A549 (cell line): Measurements from ENCODE around the gene ACO1. TPM values are rescaled to one million over a fixed set of nuclear protein-coding genes. Genes with fewer than 3 reads are reported as not detected.

Experiments used
- ATAC-seq, 2 experiments: fragments of 200-7000 bp in 1 of 2; fragments of >200 bp in 1 of 2; cut with Nextera tagmentation in 1 of 2; cut with Tn5 transposase in 1 of 2; 3 replicates each; pipeline versions ENCODE4 v1.8.0 to v1.9.1; 2018 to 2020; ENCODE audit warnings: mild to moderate bottlenecking in 1 of 2, moderate library complexity in 1 of 2
- CTCF ChIA-PET: fragments of 300-600 bp; sonication (Branson Sonifier 250); formaldehyde crosslinking; extraction: SDS; loops from one replicate; lab custom pipeline; 2021; ENCODE audit warnings: antibody characterized with exemption, inconsistent platforms; lab: Yijun Ruan, JAX
- POLR2A ChIA-PET: fragments of 350-600 bp; formaldehyde crosslinking; extraction: SDS; loops from one replicate; lab custom pipeline; 2021; ENCODE audit warnings: antibody characterized with exemption, inconsistent platforms; lab: Yijun Ruan, JAX
- DNase-seq, 2 experiments: peaks; one replicate each; pipeline versions ENCODE4 v3.0.0 to v3.0.0-alpha.2; 2011 to 2016; ENCODE audit warnings: low read depth in 1 of 2, low spot score in 1 of 2
- FAIRE-seq: peaks from 2 replicates; lab custom pipeline; 2011; peaks lifted over from hg19 to GRCh38; lab: Jason Lieb, UNC
- H3K27ac ChIP-seq, 2 experiments: fragments of >200 bp; sonication (Bioruptor Twin); formaldehyde crosslinking; 3 replicates each; pipeline ENCODE4 v1.5.1; 2016 to 2017
- H3K4me1 ChIP-seq: fragments of >200 bp; sonication (Bioruptor Twin); formaldehyde crosslinking; 3 replicates; pipeline ENCODE4 v1.6.1; 2016
- H3K4me2 ChIP-seq: fragments of >200 bp; sonication (Bioruptor Twin); formaldehyde crosslinking; 3 replicates; pipeline ENCODE4 v1.6.1; 2016
- H3K4me3 ChIP-seq: fragments of >200 bp; sonication (Bioruptor Twin); formaldehyde crosslinking; 3 replicates; pipeline ENCODE4 v1.5.1; 2016
- H3K9me3 ChIP-seq: fragments of >200 bp; sonication (Bioruptor Twin); formaldehyde crosslinking; 3 replicates; pipeline ENCODE4 v1.6.1; 2016
- BHLHE40 ChIP-seq: IDR thresholded peaks from 2 replicates; pipeline ENCODE4 v1.6.1; 2012; ENCODE audit warnings: low read depth, low read length, inconsistent platforms
- CBX8 ChIP-seq: fragments of 200-600 bp; sonication (generic); IDR thresholded peaks from 2 replicates; pipeline ENCODE4 v1.6.1; 2016
- CEBPB ChIP-seq, 2 experiments: fragments of >200 bp in 1 of 2; sonication (Bioruptor Twin) in 1 of 2; formaldehyde crosslinking in 1 of 2; IDR thresholded peaks; 2 replicates each; pipeline ENCODE4 v1.6.1; 2012 to 2016
- EHF ChIP-seq: fragments of 250-450 bp; sonication (Bioruptor Pico); IDR thresholded peaks from 2 replicates; pipeline ENCODE4 v1.5.0; 2020; ENCODE audit warnings: mild to moderate bottlenecking
- EP300 ChIP-seq, 2 experiments: fragments of >200 bp; sonication (Bioruptor Twin); formaldehyde crosslinking; IDR thresholded peaks; 2 replicates in 1 of 2; 3 replicates in 1 of 2; pipeline ENCODE4 v1.6.1; 2016 to 2017
- ESRRA ChIP-seq: fragments of 150-350 bp; IDR thresholded peaks from 2 replicates; pipeline ENCODE4 v1.6.1; 2014; ENCODE audit warnings: mild to moderate bottlenecking, low read length, borderline replicate concordance
- FOSB ChIP-seq: fragments of 250-450 bp; sonication (Bioruptor Pico); IDR thresholded peaks from 2 replicates; pipeline ENCODE4 v1.5.0; 2020; ENCODE audit warnings: mild to moderate bottlenecking, moderate library complexity
- FOSL2 ChIP-seq, 2 experiments: fragments of 450-650 bp in 1 of 2; fragments of >200 bp in 1 of 2; sonication (Bioruptor Twin) in 1 of 2; formaldehyde crosslinking; IDR thresholded peaks; 2 replicates each; pipeline versions ENCODE4 v1.5.0 to v1.6.1; 2016 to 2020; ENCODE audit warnings: mild to moderate bottlenecking in 1 of 2, moderate library complexity in 1 of 2
- JUN ChIP-seq, 2 experiments: fragments of >200 bp; sonication (Bioruptor Twin); formaldehyde crosslinking; IDR thresholded peaks; 2 replicates in 1 of 2; 3 replicates in 1 of 2; pipeline ENCODE4 v1.6.1; 2016 to 2017
- JUNB ChIP-seq: fragments of >200 bp; sonication (Bioruptor Twin); formaldehyde crosslinking; IDR thresholded peaks from 2 replicates; pipeline ENCODE4 v1.6.1; 2016
- KDM5A ChIP-seq: fragments of 200-600 bp; sonication (generic); IDR thresholded peaks from 2 replicates; pipeline ENCODE4 v1.6.1; 2016; ENCODE audit warnings: antibody characterized with exemption, mild to moderate bottlenecking
- MAFK ChIP-seq: fragments of 450-650 bp; IDR thresholded peaks from 2 replicates; pipeline ENCODE4 v1.6.1; 2014; ENCODE audit not compliant: partially characterized antibody
- PHF8 ChIP-seq: fragments of 200-600 bp; sonication (generic); IDR thresholded peaks from 2 replicates; pipeline ENCODE4 v1.6.1; 2016; ENCODE audit warnings: low read depth, mild to moderate bottlenecking, antibody characterized with exemption, moderate library complexity, borderline replicate concordance
- RCOR1 ChIP-seq: fragments of 150-350 bp; IDR thresholded peaks from 2 replicates; pipeline ENCODE4 v1.6.1; 2014; ENCODE audit warnings: antibody characterized with exemption, low read length, low read depth
- RNF2 ChIP-seq: fragments of 200-600 bp; sonication (generic); IDR thresholded peaks from 2 replicates; pipeline ENCODE4 v1.6.1; 2016; ENCODE audit warnings: low read depth, mild to moderate bottlenecking, antibody characterized with exemption, moderate library complexity, borderline replicate concordance
- TP53 ChIP-seq: fragments of 250-450 bp; sonication (Bioruptor Pico); IDR thresholded peaks from 2 replicates; pipeline ENCODE4 v1.5.0; 2021; ENCODE audit warnings: mild to moderate bottlenecking, moderate library complexity
- ZFP36 ChIP-seq: fragments of 450-650 bp; IDR thresholded peaks from 2 replicates; pipeline ENCODE4 v1.6.1; 2014; ENCODE audit warnings: borderline replicate concordance; ENCODE audit not compliant: partially characterized antibody
- ZSCAN20 ChIP-seq: fragments of 250-450 bp; sonication (Bioruptor Pico); IDR thresholded peaks from 2 replicates; pipeline ENCODE4 v1.8.0; 2022; ENCODE audit warnings: mild to moderate bottlenecking, moderate library complexity
- WGBS: methylation state at CpG from one replicate; pipeline ENCODE4 v1.1.6; 2017; ENCODE audit errors: missing lambda C conversion rate; 5-methylcytosine and 5-hydroxymethylcytosine counted together
- polyA plus RNA-seq, 4 experiments: library from polyadenylated mRNA; depleted of rRNA in 3 of 4; stranded (reverse); fragments of >200 nt; fragmentation: RNase III in 1 of 4; extraction: RNeasy Plus Mini Kit Qiagen cat#74134 plus additional on column Dnase treatment in 1 of 4; gene quantifications; 2 replicates in 3 of 4; 3 replicates in 1 of 4; pipeline ENCODE4 v1.2.3, GENCODE V29; 2011 to 2017
- TF ChIP-seq, protein P1 (sequence below): fragments of >200 bp; sonication (Bioruptor Twin); formaldehyde crosslinking; IDR thresholded peaks from 2 replicates; pipeline ENCODE4 v1.6.1; 2016
- TF ChIP-seq, protein P2 (sequence below): fragments of >200 bp; sonication (Bioruptor Twin); formaldehyde crosslinking; IDR thresholded peaks from 3 replicates; pipeline ENCODE4 v1.5.1; 2016
- TF ChIP-seq, protein P3 (sequence below): IDR thresholded peaks from 2 replicates; pipeline ENCODE4 v1.6.1; 2012
- TF ChIP-seq, protein P4 (sequence below): IDR thresholded peaks from 2 replicates; pipeline ENCODE4 v1.6.1; 2012; ENCODE audit warnings: low read depth, borderline replicate concordance
- TF ChIP-seq, protein P5 (sequence below): IDR thresholded peaks from 2 replicates; pipeline ENCODE4 v1.6.1; 2012
- TF ChIP-seq, protein P6 (sequence below): fragments of 450-650 bp; IDR thresholded peaks from 2 replicates; pipeline ENCODE4 v1.6.1; 2014; ENCODE audit warnings: antibody characterized with exemption

ACO1 gene
- polyA plus RNA-seq, 2 of the 4 experiments (the other 2 are of a cell fraction): 32.2 to 41.0 TPM

DNA sequence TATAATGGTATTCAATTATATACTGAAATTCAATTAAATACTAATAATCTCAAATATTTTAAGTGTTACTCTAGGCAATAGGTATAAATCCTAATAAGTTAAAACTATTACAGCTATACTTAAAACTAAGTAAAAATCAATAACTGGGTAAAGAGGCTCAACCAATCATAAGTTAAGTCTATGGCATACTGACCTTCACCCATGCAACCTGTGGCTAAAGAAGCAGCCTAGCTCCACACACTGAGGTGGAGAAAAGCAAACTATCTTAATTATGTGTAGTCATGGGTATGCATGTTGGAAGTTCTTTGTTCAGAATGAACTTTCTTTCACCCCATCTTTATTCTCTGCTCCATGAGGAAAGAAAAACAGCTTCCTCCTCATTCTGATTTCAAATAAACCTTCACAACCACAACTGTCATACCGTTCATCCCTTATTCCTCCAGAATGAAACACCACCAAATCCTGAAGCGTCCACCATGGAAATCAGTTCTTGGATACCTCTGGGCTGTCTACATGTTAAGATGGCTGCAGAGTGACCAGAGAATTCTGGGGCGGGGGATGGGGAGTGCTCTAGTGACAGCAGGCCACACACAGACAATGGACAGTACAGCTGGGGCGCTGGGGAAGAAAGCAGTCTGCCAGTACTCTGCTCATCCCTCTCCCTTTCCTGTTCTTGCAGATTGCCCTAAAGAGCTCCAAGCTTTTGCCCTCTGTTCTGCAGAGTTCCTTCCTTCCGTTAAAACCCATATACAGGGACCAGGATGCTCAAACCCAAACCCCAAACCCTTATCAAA, 79.3 kb downstream of the ACO1 start:
- Histone ChIP-seq H3K4me1 (no peaks in the 10 kb centered on the region), H3K9me3 (no peaks in the 10 kb centered on the region), H3K4me3 (no peak overlapping the region), H3K4me2 (no peak overlapping the region), H3K27ac (no peak overlapping the region)
- WGBS: 81% methylated on average over 4 of the region's 5 CpGs
- ChIA-PET POLR2A (no interaction called here), CTCF (interaction anchor here (1.4 kb wide), 1 partner anchor 85 kb away, joined by 6 read pairs; no protein-coding TSS in a partner anchor)
- TF ChIP-seq FOSB (CRISPR knock-in tag) (no peak), JUN (IDR thresholded peaks at IDR 0.05) (no peak), RCOR1 (no peak), PHF8 (no peak), ZFP36 (no peak), MAFK (no peak), ZSCAN20 (CRISPR knock-in tag) (no peak)
- TF ChIP-seq, protein P1, sequence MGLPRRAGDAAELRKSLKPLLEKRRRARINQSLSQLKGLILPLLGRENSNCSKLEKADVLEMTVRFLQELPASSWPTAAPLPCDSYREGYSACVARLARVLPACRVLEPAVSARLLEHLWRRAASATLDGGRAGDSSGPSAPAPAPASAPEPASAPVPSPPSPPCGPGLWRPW: no peak
- TF ChIP-seq, protein P2, sequence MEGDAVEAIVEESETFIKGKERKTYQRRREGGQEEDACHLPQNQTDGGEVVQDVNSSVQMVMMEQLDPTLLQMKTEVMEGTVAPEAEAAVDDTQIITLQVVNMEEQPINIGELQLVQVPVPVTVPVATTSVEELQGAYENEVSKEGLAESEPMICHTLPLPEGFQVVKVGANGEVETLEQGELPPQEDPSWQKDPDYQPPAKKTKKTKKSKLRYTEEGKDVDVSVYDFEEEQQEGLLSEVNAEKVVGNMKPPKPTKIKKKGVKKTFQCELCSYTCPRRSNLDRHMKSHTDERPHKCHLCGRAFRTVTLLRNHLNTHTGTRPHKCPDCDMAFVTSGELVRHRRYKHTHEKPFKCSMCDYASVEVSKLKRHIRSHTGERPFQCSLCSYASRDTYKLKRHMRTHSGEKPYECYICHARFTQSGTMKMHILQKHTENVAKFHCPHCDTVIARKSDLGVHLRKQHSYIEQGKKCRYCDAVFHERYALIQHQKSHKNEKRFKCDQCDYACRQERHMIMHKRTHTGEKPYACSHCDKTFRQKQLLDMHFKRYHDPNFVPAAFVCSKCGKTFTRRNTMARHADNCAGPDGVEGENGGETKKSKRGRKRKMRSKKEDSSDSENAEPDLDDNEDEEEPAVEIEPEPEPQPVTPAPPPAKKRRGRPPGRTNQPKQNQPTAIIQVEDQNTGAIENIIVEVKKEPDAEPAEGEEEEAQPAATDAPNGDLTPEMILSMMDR: no peak
- FAIRE-seq: no peak
- ATAC-seq: no peak
- DNase-seq: no peak

DNA sequence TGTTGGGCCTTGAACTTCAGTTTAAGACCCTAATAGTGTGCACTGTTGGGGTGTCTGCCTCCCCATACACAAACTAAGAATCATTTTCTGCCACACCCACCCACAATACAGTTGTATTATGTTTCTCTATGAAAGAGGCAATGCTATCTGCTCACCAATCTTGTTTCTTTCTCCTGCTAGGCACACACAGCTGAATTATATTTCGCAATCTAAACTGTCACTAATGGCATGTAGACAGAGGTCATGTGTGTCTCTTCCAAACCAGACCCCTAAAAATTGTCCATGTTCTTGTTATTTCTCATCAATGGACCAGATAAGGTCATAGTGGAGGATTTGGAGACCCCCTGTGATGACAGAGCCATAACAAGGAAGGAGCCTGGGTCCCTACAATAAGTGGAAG, 84.3 kb downstream of the ACO1 start:
- WGBS: 86% methylated on average over 1 of the region's 1 CpG
- FAIRE-seq (no peak), ATAC-seq (no peak), DNase-seq (no peak)
- ChIA-PET POLR2A (no interaction called here), CTCF (interaction anchor here (1.0 to 3.9 kb wide), 3 partner anchors 43 to 89 kb away, joined by 3 to 13 read pairs (median 8); partner anchors contain the start of gene RIGI)
- no peak overlapping the region for H3K4me2 ChIP-seq
- no peak overlapping the region for H3K27ac ChIP-seq
- 0 out of 3 replicates have a peak, but pooled peaks cover 2% of the 10 kb centered on the region for H3K4me1 ChIP-seq
- no peak overlapping the region for H3K4me3 ChIP-seq
- TF ChIP-seq FOSL2 (IDR thresholded peaks at IDR 0.05) (no peak), FOSL2 (CRISPR knock-in tag; IDR thresholded peaks at IDR 0.05) (no peak), TP53 (CRISPR knock-in tag) (no peak), FOSB (CRISPR knock-in tag) (no peak), EP300 (IDR thresholded peaks at IDR 0.05) (no peak), ESRRA (no peak)
- TF ChIP-seq, protein P3, sequence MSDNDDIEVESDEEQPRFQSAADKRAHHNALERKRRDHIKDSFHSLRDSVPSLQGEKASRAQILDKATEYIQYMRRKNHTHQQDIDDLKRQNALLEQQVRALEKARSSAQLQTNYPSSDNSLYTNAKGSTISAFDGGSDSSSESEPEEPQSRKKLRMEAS: no peak
- TF ChIP-seq, protein P4, sequence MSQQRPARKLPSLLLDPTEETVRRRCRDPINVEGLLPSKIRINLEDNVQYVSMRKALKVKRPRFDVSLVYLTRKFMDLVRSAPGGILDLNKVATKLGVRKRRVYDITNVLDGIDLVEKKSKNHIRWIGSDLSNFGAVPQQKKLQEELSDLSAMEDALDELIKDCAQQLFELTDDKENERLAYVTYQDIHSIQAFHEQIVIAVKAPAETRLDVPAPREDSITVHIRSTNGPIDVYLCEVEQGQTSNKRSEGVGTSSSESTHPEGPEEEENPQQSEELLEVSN: no peak
- no peaks in the 10 kb centered on the region for H3K9me3 ChIP-seq

DNA sequence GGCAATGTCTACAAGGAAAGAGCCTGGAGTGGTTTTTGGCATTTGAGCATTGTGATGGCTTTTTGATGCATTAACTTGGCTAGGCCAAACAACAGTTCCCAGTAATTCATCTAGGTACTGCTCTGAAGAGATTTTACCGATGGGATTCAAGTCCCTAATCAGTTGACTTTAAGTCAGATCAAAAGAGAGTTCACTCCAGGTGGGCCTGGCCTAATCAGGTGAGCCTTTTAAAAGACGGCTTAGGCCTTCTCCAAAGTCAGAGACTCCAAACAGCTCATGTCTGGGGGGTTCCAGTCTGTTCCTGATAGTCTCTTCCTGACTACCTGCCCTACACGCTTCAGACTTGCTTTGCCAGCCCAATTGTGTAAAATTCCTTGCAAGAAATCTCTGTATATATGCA, 87.9 kb downstream of the ACO1 start:
- 0 out of 3 replicates have a peak, but pooled peaks cover 2% of the 10 kb centered on the region for H3K4me1 ChIP-seq
- H3K27ac ChIP-seq: no peak overlapping the region
- H3K9me3 ChIP-seq: no peaks in the 10 kb centered on the region
- ATAC-seq (no peak), DNase-seq (no peak), FAIRE-seq (no peak)
- no peak overlapping the region for H3K4me2 ChIP-seq
- WGBS: 81% methylated on average over 3 of the region's 3 CpGs
- ChIA-PET CTCF (interaction anchor here (1.0 kb wide), 1 partner anchor 93 kb away, joined by 3 read pairs; no protein-coding TSS in a partner anchor), POLR2A (no interaction called here)
- no peak overlapping the region for H3K4me3 ChIP-seq
- TF ChIP-seq, protein P2: no peak
- TF ChIP-seq KDM5A (no peak), EHF (CRISPR knock-in tag) (no peak), RCOR1 (no peak), BHLHE40 (no peak), CEBPB (IDR thresholded peaks at IDR 0.05) (no peak), JUNB (no peak), CBX8 (no peak), ZSCAN20 (CRISPR knock-in tag) (no peak), FOSB (CRISPR knock-in tag) (no peak), RNF2 (no peak)
- TF ChIP-seq, protein P5, sequence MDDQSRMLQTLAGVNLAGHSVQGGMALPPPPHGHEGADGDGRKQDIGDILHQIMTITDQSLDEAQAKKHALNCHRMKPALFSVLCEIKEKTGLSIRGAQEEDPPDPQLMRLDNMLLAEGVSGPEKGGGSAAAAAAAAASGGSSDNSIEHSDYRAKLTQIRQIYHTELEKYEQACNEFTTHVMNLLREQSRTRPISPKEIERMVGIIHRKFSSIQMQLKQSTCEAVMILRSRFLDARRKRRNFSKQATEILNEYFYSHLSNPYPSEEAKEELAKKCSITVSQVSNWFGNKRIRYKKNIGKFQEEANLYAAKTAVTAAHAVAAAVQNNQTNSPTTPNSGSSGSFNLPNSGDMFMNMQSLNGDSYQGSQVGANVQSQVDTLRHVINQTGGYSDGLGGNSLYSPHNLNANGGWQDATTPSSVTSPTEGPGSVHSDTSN: no peak
- TF ChIP-seq, protein P3: no peak
- TF ChIP-seq, protein P6, sequence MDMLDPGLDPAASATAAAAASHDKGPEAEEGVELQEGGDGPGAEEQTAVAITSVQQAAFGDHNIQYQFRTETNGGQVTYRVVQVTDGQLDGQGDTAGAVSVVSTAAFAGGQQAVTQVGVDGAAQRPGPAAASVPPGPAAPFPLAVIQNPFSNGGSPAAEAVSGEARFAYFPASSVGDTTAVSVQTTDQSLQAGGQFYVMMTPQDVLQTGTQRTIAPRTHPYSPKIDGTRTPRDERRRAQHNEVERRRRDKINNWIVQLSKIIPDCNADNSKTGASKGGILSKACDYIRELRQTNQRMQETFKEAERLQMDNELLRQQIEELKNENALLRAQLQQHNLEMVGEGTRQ: no peak
